Parathyroid adenoma (tissue), 2 donors: Measurements from ENCODE around the gene IFNL1.

Source experiments
- H2AFZ ChIP-seq: fragments of 300-600 bp; sonication (generic); one replicate; pipeline ENCODE4 v1.7.0; 2017; ENCODE audit warnings: antibody characterized with exemption, mild to moderate bottlenecking
- H3K27ac ChIP-seq: fragments of 300-600 bp; sonication (generic); one replicate; pipeline ENCODE4 v1.7.0; 2017
- H3K27me3 ChIP-seq: fragments of 300-600 bp; sonication (generic); one replicate; pipeline ENCODE4 v1.7.0; 2017; ENCODE audit warnings: low read length; ENCODE audit not compliant: control insufficient read depth, insufficient read depth
- H3K36me3 ChIP-seq: fragments of 300-600 bp; sonication (generic); one replicate; pipeline ENCODE4 v1.7.0; 2017; ENCODE audit warnings: low read length; ENCODE audit not compliant: control insufficient read depth, insufficient read depth
- H3K4me1 ChIP-seq: fragments of 300-600 bp; sonication (generic); one replicate; pipeline ENCODE4 v1.7.0; 2017; ENCODE audit warnings: control low read depth
- H3K4me2 ChIP-seq: fragments of 300-600 bp; sonication (generic); one replicate; pipeline ENCODE4 v1.7.0; 2017; ENCODE audit warnings: low read length
- H3K4me3 ChIP-seq: fragments of 300-600 bp; sonication (generic); one replicate; pipeline ENCODE4 v1.7.0; 2017; ENCODE audit warnings: low read depth, low read length
- H3K79me2 ChIP-seq: fragments of 300-600 bp; sonication (generic); one replicate; pipeline ENCODE4 v1.7.0; 2017; ENCODE audit warnings: control low read depth
- H3K9ac ChIP-seq: fragments of 300-600 bp; sonication (generic); one replicate; pipeline ENCODE4 v1.7.0; 2017; ENCODE audit warnings: mild to moderate bottlenecking
- H3K9me3 ChIP-seq: fragments of 300-600 bp; sonication (generic); one replicate; pipeline ENCODE4 v1.7.0; 2017; ENCODE audit warnings: low read length; ENCODE audit not compliant: control insufficient read depth
- CTCF ChIP-seq: fragments of 300-600 bp; sonication (generic); IDR thresholded peaks from one replicate; pipeline ENCODE4 v1.7.0; 2017; ENCODE audit warnings: antibody characterized with exemption, mild to moderate bottlenecking
- donor health status: primary hyperparathyroidism.

IFNL1 gene

GRCh38 chr19:39319098-39319891 lies 23.1 kb downstream of the IFNL1 start:
- no peak for TF ChIP-seq CTCF
- Histone ChIP-seq H2AFZ (no peak overlapping the region), H3K79me2 (no peaks in the 10 kb centered on the region), H3K9ac (no peak overlapping the region), H3K27me3 (no peaks in the 10 kb centered on the region), H3K36me3 (no peaks in the 10 kb centered on the region), H3K27ac (no peak overlapping the region), H3K4me3 (no peak overlapping the region), H3K9me3 (no peaks in the 10 kb centered on the region), H3K4me1 (peaks cover 2% of the 10 kb centered on the region), H3K4me2 (peak overlapping the region; percentile 93)

GRCh38 chr19:39319892-39320248 lies 23.7 kb downstream of the IFNL1 start:
- H3K9me3 ChIP-seq: no peaks in the 10 kb centered on the region
- no peaks in the 10 kb centered on the region for H3K79me2 ChIP-seq
- H3K4me1 ChIP-seq: peaks cover 2% of the 10 kb centered on the region
- no peaks in the 10 kb centered on the region for H3K27me3 ChIP-seq
- no peak overlapping the region for H3K27ac ChIP-seq
- peak overlapping the region; percentile 80 for H2AFZ ChIP-seq
- peak overlapping the region; percentile 93 for H3K4me2 ChIP-seq
- no peaks in the 10 kb centered on the region for H3K36me3 ChIP-seq
- no peak overlapping the region for H3K9ac ChIP-seq
- no peak for TF ChIP-seq CTCF
- H3K4me3 ChIP-seq: peak overlapping the region; percentile 60

- no peak overlapping the region for H3K4me3 ChIP-seq
- no peaks in the 10 kb centered on the region for H3K9me3 ChIP-seq
- no peak for TF ChIP-seq CTCF
- H2AFZ ChIP-seq: peak overlapping the region; percentile 83
- peak overlapping the region; percentile 45 for H3K4me2 ChIP-seq
- no peak overlapping the region for H3K27ac ChIP-seq
- H3K4me1 ChIP-seq: peaks cover 2% of the 10 kb centered on the region
- H3K9ac ChIP-seq: no peak overlapping the region
- no peaks in the 10 kb centered on the region for H3K36me3 ChIP-seq
- H3K27me3 ChIP-seq: no peaks in the 10 kb centered on the region
- H3K79me2 ChIP-seq: no peaks in the 10 kb centered on the region
Measured at GRCh38 chr19:39321117-39321831, 25.1 kb downstream of the IFNL1 start.

GRCh38 chr19:39321832-39322176 lies 25.6 kb downstream of the IFNL1 start:
- Histone ChIP-seq H3K4me3 (no peak overlapping the region), H3K4me1 (peaks cover 2% of the 10 kb centered on the region), H3K27ac (no peak overlapping the region), H3K27me3 (no peaks in the 10 kb centered on the region), H2AFZ (no peak overlapping the region), H3K4me2 (no peak overlapping the region), H3K79me2 (no peaks in the 10 kb centered on the region), H3K9ac (no peak overlapping the region), H3K36me3 (no peaks in the 10 kb centered on the region), H3K9me3 (no peaks in the 10 kb centered on the region)
- TF ChIP-seq CTCF: no peak
